Stimulated activated CD8-positive, alpha-beta memory T cell treated with anti-CD3 and anti-CD28 coated beads, Interleukin-4, amount 100 ng/mL, for 48 hours (primary cell): ENCODE results near the gene SLC41A3.
"Not testable (repeated sequence)": the region's sequence is repeated elsewhere in the genome, so short reads cannot be mapped to it uniquely, and the experiment has no call there.

Experiments
- DNase-seq: peaks from one replicate; pipeline ENCODE4 v3.0.0-alpha.2; 2020

The SLC41A3 gene

DNA sequence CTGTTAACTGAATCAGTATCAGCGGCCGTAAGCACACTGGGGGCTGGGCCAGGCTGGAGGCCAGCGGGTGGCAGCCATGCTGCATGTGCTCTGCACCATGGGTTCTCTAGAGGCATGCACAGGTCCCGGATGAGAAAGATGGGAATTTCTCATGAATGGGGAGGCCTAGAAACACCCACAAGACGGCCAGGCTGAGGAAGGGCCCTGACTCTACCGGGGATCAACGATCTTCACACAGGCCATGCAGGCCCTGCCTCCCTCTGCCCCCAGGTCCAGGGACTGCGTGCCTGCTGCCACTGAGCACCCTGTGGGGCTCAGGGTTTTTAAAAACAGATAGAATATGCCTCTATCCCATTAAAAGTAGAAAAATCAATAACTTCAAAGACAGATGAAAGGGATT, 32.7 kb downstream of the SLC41A3 start:
- no peak for DNase-seq

DNA sequence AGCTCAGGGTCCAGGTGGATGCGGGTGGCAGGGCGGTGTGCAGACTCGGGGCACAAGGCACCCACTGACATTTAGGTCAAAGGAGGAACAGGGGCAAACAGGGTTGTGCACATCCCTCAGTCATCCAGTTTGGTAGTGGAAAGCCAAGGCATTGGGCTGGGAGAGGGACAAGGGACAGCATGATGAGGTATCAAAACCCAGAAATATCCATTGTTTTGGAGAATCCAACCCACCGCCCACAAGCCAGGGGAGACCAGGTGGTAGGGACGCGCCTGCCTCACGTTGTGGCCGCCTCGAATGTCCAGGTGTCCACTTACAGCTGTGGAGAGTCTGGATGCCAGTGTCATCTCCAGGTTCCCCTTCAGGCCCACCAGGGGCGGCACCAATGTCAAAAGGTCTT, 33.3 kb downstream of the SLC41A3 start:
- DNase-seq, result no peak

DNA sequence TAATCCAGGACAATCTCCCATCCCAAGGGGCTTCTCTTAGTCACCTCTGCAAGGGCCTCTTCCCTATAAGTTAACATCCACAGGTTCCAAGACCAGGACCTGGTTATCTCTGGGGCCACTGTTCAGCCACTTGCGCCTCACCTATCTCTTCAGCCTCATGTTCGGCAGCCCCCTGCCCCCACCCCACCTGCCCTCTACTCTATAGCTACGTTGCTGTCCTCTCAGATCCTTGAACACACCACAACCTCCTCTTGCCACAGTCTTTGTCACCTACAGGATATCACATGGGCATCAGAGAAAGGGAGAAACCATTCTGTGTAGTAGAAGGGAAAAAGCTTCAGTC, 33.9 kb downstream of the SLC41A3 start:
- DNase-seq, result no peak

DNA sequence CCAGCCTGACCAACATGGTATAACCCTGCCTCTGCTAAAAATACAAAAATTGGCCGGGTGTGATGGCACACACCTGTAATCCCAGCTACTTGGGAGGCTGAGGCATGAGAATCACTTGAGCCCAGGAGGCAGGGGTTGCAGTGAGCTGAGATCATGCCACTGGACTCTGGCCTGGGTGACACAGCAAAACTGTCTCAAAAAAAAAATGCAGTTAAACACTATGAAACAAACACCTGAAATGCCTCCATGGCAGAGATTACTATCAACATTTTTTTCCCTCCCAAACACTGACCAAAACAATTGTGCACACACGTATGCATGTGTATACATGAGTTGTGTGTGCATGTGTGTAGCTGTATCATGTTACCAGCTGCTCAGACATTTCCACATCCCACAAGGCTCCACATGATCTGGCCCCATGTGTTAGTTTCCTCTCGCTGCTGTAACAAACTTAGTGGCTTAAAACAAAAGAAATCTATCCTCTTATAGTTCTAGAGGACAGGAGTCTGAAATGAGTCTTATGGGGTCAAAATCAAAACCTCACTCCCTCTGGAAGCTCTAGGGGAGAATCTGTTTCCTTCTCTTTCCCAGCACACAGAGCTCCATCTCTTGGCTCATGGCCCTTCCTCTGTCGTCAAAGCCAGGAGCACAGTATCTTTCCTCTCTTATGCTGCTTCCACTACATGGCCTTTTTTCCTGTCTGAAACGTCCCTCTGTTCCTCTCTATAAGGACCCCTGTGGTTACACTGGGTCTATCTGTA, 34.5 kb downstream of the SLC41A3 start:
- DNase-seq, result no peak

DNA sequence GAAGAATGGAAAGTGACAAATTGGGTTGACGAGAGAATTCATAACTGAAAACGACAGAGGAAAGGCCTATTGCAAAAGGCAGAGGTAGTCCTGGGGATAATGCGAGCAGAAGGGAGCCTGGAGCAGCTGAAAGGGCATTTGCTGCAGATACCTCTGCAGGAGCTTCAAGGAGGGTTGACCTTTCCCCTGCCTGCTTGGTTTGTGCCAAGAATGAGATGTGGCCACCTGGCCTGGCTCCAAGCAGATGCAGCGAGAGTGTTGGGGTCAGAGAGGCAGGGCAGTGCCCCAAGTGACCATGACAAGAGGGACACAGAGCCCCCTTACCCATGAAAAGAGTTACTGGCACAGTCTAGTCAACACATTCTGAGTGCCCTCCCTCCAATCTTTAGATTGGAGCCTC, 43.5 kb downstream of the SLC41A3 start:
- DNase-seq, result no peak

DNA sequence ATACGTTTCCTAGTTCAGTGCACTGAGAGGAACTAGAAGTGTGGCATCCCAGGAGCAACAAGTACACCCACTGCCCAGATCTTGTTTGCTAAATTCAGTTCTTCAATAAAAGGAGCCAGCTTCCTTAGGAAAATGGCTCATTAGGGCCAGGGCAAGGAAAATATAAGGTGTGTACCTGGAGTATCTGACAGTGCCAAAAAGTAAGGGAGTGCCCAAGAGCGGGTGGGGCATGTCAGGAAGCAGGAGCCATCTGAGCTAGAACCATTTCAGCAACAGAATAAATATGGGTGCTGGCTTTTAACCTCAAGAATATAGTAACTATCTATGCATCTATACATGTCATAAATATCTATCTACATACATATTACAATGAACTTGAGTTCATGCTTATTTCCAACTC, 44.1 kb downstream of the SLC41A3 start:
- no peak for DNase-seq

DNA sequence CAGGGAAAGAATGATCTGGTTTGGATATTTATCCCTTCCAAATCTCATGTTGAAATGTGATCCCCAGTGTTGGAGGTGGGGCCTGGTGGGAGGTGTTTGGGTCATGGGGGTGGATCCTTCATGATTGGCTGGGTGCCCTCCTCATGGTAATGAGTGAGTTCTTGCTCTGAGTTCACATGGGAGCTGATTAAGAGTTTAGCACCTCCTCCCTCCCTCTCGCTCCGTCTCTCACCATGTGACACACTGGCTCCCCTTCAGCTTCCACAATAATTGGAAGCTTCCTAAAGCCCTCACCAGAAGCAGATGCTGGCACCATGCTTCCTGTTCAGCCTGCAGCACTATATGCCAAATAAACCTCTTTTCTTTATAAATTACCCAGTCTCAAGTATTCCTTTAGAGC, 45.1 kb downstream of the SLC41A3 start:
- DNase-seq, result not testable (repeated sequence)

DNA sequence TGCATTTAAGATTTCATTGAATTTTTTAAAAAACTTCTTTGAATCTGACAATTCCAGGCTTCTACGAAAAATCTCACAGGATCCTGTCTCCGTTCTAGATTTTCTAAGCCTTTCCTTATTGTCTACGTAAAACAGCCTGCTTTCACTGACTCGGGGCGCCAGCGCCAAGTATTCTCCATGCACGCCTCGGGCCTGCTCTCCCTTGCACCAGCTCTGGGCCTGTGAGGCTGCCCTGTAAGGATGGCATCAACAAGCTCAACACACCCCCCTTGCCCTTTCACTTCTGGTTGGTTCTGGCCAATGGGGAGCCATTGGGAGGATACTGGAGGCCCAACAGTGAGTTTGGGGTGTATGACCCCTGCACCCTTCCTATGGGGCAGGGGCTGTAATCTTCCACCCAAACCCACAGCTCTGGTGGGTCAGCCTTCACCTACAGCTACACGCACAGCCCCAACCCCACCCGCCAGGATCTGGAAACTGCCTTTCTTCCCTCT, 47.8 kb downstream of the SLC41A3 start:
- DNase-seq, result no peak

DNA sequence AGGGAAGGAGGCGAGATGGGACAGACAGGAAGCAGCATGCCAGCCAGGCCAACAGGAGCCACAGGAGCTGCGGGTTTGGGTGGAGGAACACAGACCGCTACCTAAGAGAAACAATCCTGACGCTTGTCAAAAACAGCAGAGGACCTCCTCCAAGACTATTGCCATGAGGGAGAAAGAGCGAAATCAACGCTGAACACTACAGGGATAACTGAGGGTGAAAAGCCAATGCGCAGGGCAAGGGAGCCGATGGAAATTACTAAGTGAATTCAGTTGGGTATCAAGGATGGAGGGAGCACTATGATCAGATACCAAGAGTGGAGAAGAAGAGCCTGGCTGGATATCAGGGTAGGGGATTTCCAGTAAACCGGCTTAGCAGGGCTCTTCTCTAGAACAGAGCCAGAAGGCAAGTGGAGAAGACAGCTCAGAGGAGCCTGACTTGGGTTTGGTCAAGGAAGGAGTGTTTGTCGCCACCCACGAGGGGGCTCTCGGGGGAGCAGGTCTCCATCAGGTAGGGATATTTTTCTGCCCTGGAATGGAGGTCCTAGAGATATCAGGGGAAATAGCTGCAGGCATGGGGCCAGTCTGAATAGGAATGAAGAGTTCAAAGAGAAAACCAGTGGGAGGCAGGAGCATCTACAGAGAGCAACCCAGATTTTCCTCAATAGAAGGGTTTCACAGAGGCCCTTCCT, 48.4 kb downstream of the SLC41A3 start:
- peak; percentile 13 for DNase-seq

DNA sequence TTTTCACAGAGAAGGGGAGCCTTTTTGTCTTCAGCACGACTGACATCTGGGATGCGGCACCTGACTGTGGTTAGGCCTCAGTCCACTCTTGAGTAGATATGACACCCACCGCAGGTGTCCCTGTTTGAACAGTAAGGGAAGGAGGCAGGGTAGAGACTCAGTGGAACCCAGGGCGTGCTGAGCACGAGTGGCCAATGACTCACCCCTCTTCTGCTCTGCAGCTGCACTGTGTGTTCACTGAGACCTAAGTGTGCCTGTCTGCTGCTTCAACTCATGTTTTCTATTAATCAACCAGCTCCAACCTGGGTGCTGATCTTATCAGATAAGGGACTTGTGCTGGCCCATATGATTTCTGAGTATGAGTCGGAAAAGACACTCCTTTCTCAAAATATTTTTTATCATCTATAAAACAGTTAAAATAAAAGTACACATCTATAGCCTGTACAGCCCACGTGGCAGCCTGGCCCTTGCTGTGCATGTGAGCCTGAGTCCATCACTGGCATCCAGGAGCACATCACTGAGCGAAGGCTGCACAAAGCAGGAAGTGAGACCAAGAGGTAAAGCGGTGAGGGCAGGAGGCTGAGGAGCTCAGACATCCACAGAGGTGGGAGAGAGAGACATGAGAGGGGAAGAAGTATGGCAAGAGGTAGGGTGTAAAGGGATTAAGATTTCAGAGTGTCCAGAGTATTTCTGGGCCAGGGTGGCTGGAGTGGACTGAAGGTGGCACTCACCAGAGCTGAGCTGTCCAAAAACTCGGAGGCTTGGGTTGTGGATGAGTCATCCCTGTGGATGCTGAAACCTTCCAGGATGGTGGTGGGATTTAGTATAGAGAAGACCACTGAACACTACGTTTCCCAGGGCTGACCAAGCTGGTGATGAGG, 49.2 kb downstream of the SLC41A3 start:
- DNase-seq, result peak; percentile 22

DNA sequence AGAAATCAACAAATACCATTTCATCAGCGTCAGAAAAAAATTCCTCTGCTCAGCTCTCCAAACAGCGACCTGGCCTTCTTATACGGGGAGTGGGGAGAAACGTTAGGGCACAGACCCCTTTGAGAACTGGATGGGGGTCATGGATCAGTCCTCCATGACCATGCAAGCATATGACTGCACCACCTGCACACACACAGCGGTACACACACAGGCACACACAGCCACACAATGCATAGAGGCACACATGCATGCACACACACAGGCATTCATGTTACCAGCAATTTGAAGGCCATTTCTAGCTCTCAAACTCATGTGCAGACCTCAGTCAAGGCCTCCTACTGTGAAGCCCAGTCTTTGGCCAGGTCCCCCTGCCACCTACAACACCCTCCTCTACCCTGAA, 50.2 kb downstream of the SLC41A3 start:
- DNase-seq, result peak; percentile 8

DNA sequence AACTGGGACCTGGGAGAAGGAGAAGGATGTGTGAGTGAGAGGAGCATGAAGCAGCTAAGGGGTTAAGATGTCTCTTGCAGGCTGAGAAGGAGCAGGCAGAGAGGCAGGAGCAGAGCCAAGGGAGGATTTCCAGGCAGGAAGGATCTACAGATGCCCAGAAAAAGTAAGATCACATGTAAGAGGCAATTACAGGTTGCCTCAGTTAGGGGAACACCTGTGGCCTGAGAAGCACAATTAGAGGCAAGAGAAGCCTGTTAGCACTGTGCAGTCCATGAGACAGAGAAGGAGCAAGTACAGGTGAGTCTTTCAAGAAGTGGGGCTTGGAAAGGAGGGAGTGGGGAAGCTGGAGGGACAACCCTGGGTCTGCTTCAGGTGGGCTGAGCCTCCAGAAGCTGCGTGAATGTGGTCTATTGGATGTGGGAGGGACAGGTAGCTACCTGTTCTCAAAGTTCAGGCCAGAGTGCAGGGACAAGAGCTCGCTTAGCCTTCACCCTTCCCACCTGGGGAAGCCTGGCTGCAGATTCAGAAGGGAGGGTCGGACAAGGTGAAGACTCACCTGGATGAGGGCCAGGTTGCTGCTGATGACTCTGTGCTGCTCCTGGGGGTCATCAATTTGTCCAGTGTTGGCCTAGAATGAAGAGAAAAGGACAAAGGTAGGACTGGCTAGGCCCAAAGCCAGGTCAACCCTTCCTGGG, 50.7 kb downstream of the SLC41A3 start:
- peak; percentile 5 for DNase-seq

DNA sequence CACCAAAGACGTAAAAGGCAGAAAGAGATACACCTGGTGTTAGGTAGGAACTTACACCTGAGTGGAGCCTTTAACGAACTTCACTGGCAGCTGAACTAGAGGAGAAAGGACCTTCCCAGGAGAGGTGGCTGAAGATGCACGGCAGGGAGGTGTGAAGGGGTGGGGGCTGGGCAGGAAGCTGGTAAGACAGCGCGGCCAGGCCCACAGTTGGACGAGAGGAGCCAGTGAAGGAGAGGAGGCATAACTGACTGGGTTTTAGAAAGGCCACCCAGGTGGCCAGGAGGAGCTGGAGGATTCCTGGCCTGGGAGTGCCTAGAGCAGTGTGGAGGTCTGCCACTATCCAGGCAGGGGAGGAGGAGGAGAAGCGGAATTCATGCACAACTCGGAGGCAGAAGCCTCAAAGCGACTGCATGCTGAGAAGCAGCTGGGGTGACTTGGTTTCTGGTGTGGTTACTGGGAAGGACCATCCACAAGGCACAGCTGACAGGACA, 51.9 kb downstream of the SLC41A3 start:
- DNase-seq, result no peak

DNA sequence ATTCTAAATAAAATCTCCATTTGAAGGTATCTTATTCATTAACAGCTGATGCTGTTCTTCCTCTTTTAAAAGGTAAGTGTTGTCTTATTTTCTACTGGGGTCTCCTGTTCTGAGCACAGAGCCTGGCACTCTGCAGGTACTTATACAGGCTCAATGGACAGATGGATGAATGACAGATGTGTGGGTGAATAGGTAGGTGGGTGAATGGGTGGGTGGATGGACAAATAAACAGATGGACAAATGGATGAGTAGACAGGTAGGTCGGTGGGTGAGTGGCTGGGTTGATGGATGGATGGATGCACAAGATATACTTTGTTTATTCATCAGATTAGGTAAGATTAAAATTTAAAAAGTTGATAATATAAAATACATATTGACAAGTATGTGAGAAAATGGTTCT, 53.5 kb downstream of the SLC41A3 start:
- no peak for DNase-seq

DNA sequence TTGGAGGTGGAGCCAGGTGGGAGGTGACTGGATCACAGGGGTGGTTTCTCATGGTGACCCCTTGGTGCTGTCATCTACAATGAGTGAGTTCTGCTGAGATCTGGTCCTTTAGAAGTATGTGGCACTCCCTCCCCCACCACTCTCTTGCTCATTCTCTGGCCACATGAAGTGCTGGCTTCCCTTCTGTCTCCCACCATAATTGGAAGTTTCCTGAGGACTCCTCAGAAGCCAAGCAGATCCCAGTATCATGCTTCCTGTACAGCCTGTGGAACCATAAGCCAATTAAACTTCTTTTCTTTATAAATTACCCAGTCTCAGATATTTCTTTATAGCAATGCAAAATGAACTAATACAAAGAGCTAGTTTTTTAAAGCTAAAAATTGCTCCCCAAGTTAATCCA, 54.7 kb downstream of the SLC41A3 start:
- DNase-seq, result no peak

DNA sequence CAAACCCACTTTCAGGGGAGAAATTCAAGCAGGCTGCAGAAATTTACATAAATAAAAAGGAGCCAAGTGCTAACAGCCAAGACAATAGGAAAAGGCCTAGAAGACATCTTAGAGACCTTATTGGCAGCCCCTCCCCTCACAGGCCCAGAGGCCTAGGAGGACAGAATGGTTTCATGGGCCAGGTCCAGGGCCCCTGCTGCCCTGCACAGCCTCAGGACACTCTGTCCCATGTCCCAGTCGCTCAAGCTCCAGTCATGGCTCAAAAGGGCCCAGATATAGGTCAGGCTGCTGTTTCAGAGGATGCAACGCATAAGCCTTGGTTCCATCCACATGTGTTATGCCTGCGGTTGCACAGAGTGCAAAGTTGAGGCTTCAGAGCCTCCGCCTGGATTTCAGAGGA, 55.8 kb downstream of the SLC41A3 start:
- peak; percentile 17 for DNase-seq

DNA sequence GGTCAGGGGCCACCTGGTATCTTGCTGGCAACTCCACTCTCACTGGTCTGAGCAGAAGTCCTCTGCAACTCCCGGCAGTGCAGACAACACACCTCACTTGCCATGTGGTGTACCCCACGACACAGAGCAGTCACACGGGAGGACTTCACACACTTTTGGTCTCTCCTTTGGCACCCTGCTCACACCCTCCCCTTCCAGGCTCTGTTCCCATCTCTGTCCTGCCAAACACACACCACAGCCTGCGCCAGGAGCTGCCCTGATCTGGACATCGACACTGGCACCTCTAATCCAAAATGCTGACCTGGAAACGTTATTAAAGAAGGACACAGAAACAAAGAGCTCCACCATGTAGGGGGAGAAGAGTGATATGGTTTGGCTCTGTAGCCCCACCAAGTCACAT, 57.2 kb downstream of the SLC41A3 start:
- DNase-seq, result peak; percentile 5

DNA sequence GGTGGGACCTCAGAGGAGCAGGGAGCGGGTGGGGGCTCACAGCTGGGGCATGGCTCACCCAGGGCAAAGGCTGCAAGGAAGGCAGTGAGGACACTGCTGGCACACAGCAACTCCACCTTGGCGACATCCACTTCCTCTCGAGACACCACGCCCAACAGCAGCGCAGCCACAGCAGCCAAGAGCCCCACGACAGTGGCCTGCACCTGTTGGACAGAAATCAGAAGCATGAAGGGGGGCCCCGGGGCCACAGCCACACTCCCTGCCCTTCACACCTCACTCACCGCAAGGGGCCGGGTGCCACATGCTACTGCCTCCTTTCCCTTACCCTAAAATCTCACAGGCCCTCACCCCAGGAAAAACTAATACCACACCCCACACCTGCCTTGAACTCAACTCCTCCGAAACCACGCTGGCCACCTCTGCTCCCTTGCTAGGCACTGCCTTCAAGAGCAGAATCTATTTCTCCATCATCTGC, 57.6 kb downstream of the SLC41A3 start:
- DNase-seq, result peak; percentile 17

DNA sequence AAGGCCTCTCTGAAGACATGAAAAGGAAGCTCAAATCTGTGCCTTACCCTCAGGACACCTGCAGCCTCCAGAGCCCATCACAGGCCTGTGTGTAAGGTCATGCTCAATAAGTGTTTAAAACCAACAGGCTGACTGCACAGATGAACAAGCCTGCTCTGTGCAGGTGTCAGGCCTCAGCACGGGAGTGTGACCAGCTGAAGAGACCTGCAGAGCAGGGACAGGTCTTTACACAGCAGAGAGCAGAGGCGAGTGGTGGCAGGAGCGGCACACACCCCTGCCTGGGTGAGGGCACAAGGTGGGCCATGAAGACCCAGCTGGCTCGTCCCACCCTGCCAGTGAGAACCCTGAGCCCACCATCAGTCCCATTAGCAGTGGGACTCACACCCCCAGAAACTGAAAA, 58.1 kb downstream of the SLC41A3 start:
- peak; percentile 10 for DNase-seq

DNA sequence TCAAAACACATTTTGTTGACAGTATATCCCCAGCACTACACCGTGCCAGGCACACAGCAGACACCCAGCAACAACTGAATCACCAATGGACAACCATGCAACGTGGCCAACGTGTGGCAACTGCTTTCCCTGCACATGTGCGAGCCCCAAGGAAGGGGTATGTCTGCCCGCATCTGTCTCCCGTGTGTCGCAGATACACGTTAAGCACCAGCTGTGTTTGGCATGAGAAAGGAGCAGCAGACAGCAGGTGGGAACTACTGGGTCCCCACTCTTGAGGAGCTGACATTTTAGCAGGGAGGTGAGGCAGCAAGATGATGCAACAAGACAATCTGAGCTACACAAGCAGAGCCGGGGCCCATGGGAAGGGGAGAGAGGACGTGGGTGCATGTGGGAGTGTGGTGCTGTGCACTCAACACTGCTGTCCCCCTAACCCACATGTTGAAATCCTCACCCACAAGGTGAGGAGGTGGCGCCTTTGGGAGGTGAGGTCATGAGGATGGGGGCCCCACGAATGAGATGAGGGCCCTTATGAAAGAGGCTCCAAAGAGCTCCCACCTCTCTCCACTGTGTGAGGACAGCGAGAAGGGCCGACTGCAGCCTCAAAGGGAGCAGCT, 58.7 kb downstream of the SLC41A3 start:
- peak; percentile 10 for DNase-seq

DNA sequence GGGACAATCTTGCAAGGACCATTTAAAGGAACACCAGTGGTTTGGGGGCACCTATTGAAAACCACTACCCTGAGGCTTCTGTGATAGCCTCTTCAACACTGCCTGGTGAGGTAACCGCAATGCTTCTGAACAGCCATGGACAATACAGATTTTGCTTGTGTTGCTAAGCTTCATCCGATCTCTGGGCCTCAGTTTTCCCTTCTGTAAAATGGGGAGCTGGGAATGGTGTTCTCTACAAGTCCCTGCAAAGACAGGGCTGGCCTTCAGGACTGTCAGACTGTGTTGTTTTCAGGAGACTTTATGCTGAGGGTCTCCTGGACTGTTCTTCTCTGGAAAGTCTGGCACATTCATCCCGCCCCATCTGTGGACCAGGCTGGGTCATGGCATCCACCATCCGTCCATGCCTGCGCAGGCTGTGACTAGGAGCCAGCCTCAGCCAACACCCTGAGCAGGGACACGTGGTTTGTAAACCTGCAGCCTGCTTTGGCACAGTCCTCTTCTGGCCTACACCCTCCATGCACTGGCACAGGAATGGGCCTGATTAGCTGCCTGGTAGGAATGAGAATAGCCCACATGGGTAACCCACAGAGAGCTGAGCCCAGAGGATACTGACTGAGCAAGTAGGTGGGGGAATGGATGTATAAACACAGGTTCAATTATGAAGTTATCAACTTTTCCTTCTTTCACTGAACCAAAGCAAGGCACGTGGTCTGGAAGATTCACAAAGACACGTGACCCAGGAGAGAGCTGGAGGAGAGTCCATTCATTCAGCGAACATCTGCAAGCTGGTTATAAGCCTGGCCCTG, 59.7 kb downstream of the SLC41A3 start:
- DNase-seq, result peak; percentile 8
